Measurements from ENCODE around the gene TFPI2. TPM values are rescaled to one million over a fixed set of nuclear protein-coding genes. Genes with fewer than 3 reads are reported as not detected.
A peak's percentile ranks its signal among the peaks of the same experiment; 100 is the strongest.

Gene TFPI2
- total and polyA plus RNA-seq, 2 of the 4 experiments (the other 2 are of a cell fraction): 48.9 to 99.0 TPM

GRCh38 chr7:93861325-93861949 lies 29.1 kb downstream of the TFPI2 start:
- TF ChIP-seq, protein P1, sequence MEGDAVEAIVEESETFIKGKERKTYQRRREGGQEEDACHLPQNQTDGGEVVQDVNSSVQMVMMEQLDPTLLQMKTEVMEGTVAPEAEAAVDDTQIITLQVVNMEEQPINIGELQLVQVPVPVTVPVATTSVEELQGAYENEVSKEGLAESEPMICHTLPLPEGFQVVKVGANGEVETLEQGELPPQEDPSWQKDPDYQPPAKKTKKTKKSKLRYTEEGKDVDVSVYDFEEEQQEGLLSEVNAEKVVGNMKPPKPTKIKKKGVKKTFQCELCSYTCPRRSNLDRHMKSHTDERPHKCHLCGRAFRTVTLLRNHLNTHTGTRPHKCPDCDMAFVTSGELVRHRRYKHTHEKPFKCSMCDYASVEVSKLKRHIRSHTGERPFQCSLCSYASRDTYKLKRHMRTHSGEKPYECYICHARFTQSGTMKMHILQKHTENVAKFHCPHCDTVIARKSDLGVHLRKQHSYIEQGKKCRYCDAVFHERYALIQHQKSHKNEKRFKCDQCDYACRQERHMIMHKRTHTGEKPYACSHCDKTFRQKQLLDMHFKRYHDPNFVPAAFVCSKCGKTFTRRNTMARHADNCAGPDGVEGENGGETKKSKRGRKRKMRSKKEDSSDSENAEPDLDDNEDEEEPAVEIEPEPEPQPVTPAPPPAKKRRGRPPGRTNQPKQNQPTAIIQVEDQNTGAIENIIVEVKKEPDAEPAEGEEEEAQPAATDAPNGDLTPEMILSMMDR (conservative IDR thresholded peaks at IDR 0.05; ENCODE audit: low read depth, low read length): 0 out of 2 replicates have a peak, but pooled peaks have one; percentile 10
- TF ChIP-seq CEBPB (IDR thresholded peaks at IDR 0.05; ENCODE audit: low read depth, low read length) (no peak), NFE2L2 (IDR thresholded peaks at IDR 0.05; ENCODE audit: low read depth, low read length) (no peak), RCOR1 (IDR thresholded peaks at IDR 0.05; ENCODE audit: insufficient replicate concordance, low read length) (no peak), FOS (IDR thresholded peaks at IDR 0.05; ENCODE audit: low read depth, low read length) (no peak), MAZ (IDR thresholded peaks at IDR 0.05; ENCODE audit: borderline replicate concordance, low read depth, low read length) (no peak)
- Histone ChIP-seq H3K4me2 (ENCODE audit: low read depth, low read length) (no peak overlapping the region), H3K18ac (ENCODE audit: low read depth, low read length) (no peak overlapping the region), H3K14ac (replicated peaks; ENCODE audit: low read depth, low read length) (no peak overlapping the region), H2BK20ac (ENCODE audit: low read depth, low read length) (no peak overlapping the region), H2AK9ac (replicated peaks; ENCODE audit: low read depth, low read length, poor library complexity) (no peak overlapping the region), H3K4me3 (ENCODE audit: insufficient read depth, low read depth, low read length) (no peak overlapping the region), H3K9me1 (ENCODE audit: insufficient read depth, low read length) (no peaks in the 10 kb centered on the region), H4K91ac (ENCODE audit: insufficient read depth, low read depth, low read length) (no peak overlapping the region), H4K20me1 (ENCODE audit: insufficient read depth, low read length) (no peaks in the 10 kb centered on the region), H3K9ac (ENCODE audit: low read depth, low read length) (no peak overlapping the region), H2BK5ac (ENCODE audit: low read depth, low read length, poor library complexity, severe bottlenecking) (no peak overlapping the region), H2BK15ac (ENCODE audit: low read depth, low read length) (no peak overlapping the region), H4K5ac (ENCODE audit: low read depth, low read length) (no peak overlapping the region), H3K79me1 (ENCODE audit: low read depth in 1 of 2, low read length in 2 of 2) (no peaks in the 10 kb centered on the region), H3K27me3 (ENCODE audit: control insufficient read depth, insufficient read depth, low read length) (no peaks in the 10 kb centered on the region), H3K4me1 (ENCODE audit: control insufficient read depth, insufficient read depth, low read length) (no peaks in the 10 kb centered on the region), H3K23ac (ENCODE audit: low read depth, low read length) (no peak overlapping the region), H3K56ac (ENCODE audit: extremely low read depth, insufficient read depth, low read length) (no peak overlapping the region), H3K4ac (ENCODE audit: low read depth, low read length) (no peak overlapping the region), H2AK5ac (ENCODE audit: low read depth, low read length) (no peak overlapping the region), H3K9me3 (ENCODE audit: control insufficient read depth, insufficient read depth, low read length) (no peaks in the 10 kb centered on the region), H3K27ac (ENCODE audit: insufficient read depth, low read length) (no peak overlapping the region), H2BK120ac (ENCODE audit: low read depth, low read length) (no peak overlapping the region), H3K36me3 (ENCODE audit: control insufficient read depth, insufficient read depth, low read length) (no peaks in the 10 kb centered on the region), H4K8ac (ENCODE audit: low read depth in 2 of 2, low read length in 2 of 2) (no peak overlapping the region), H2AFZ (replicated peaks; ENCODE audit: low read length, poor library complexity) (no peak overlapping the region)
- WGBS, 2 experiments (ENCODE audit: extremely low coverage in 2 of 2, insufficient read length in 1 of 2): 60% methylated on average over 1 of the region's 4 CpGs; no CpG with 5 or more reads in 1 of the 2 experiments
- DNase-seq: no peak
- no TSS peak for BruUV-seq (replicated peaks)
- in situ Hi-C loops (cut with MboI; ENCODE audit: low sequenced_read_pairs): no loop called here
- dilution Hi-C loops (cut with HindIII; ENCODE audit: low sequenced_read_pairs, unreplicated experiment): no loop called here
- intact Hi-C loops (cut with micrococcal nuclease): no loop called here
- ChIA-PET POLR2A (ENCODE audit: unreplicated experiment) (no interaction called here), CTCF (no interaction called here)
- no peak for ATAC-seq (ENCODE audit: low read depth)
